Adrenal gland (tissue), 12 donors: ENCODE data around the gene GATC. TPM values are rescaled to one million over a fixed set of nuclear protein-coding genes. Genes with fewer than 3 reads are reported as not detected.

Source experiments
- DNase-seq, 7 donors: peaks; one replicate each; pipeline ENCODE4 v3.0.0-alpha.2; 2019 to 2020
- H3K27ac ChIP-seq, 5 donors: fragments of 200-600 bp; sonication (generic) in 4 of 5; 1 replicate in 3 of 5; 2 replicates in 2 of 5; pipeline versions ENCODE4 v1.5.1 to v1.8.0; 2016 to 2020; ENCODE audit warnings: mild to moderate bottlenecking in 1 of 5
- H3K27me3 ChIP-seq: fragments of 200-600 bp; 2 replicates; pipeline ENCODE4 v1.8.0; 2021
- H3K36me3 ChIP-seq, 2 donors: fragments of 200-600 bp; replicated peaks in 1 of 2; 1 replicate in 1 of 2; 2 replicates in 1 of 2; pipeline versions ENCODE4 v1.5.1 to v1.8.0; 2018 to 2022
- H3K4me1 ChIP-seq, 2 donors: fragments of 200-600 bp; replicated peaks in 1 of 2; 1 replicate in 1 of 2; 2 replicates in 1 of 2; pipeline versions ENCODE4 v1.5.1 to v1.8.0; 2018 to 2021
- H3K4me3 ChIP-seq, 4 donors: fragments of 200-600 bp; sonication (generic) in 3 of 4; one replicate each; pipeline ENCODE4 v1.5.1; 2016 to 2018
- H3K9me3 ChIP-seq, 3 donors: fragments of 200-600 bp; sonication (generic) in 1 of 3; replicated peaks in 1 of 3; 1 replicate in 2 of 3; 2 replicates in 1 of 3; pipeline versions ENCODE4 v1.5.1 to v1.8.0; 2016 to 2021
- CTCF ChIP-seq, 6 experiments: fragments of 450-650 bp in 4 of 6; fragments of 200-600 bp in 2 of 6; sonication (generic) in 1 of 6; IDR thresholded peaks; 1 replicate in 5 of 6; 2 replicates in 1 of 6; pipeline versions ENCODE4 v1.5.1 to v1.8.0; 2016 to 2021; ENCODE audit warnings: antibody characterized with exemption in 6 of 6, mild to moderate bottlenecking in 2 of 6, moderate library complexity in 1 of 6
- POLR2A ChIP-seq, 2 donors: fragments of 450-650 bp; IDR thresholded peaks; one replicate each; pipeline ENCODE4 v1.6.1; 2017; ENCODE audit warnings: antibody characterized with exemption in 2 of 2, mild to moderate bottlenecking in 2 of 2, moderate library complexity in 1 of 2
- WGBS, 4 donors: extraction: QIAGEN DNeasy Blood & Tissue Kit in 2 of 4; methylation state at CpG; one replicate each; pipeline versions ENCODE4 v1.1.5 to v1.1.7; 2013 to 2017; 5-methylcytosine and 5-hydroxymethylcytosine counted together
- intact Hi-C, 2 donors: fragments of 100-400 bp; cut with DNase I; formaldehyde crosslinking; loops; one replicate each; pipeline versions ENCODE4 v1.14.1 to v1.15.0; 2022 to 2023
- polyA plus RNA-seq, 3 donors: library from polyadenylated mRNA; stranded (reverse); fragments of 200-250 nt in 2 of 3; fragments of 350-450 nt in 1 of 3; fragmentation: Illumina TruSeq in 1 of 3; extraction: RNeasy Lipid Tissue Mini Kit (QIAGEN cat#74804) in 1 of 3; gene quantifications; one replicate each; pipeline ENCODE4 v1.2.3, GENCODE V29; 2013 to 2014
- total RNA-seq, 9 donors: library from RNA; depleted of rRNA in 4 of 9; stranded (reverse); fragments of >200 nt in 4 of 9; fragments of 120-200 nt in 1 of 9; fragmentation: NEBNext Ultra II Directional in 1 of 9; extraction: Animal tissue kit (Norgen Biotek cat#: 25700) in 1 of 9; gene quantifications; one replicate each; pipeline versions ENCODE4 v1.1.0 to v1.2.4, GENCODE V29; 2013 to 2023
- donor health status: healthy with polysubstance abuse.
- donor health status: Bipolar disorder and iron deficiency.
- donor health status: DM: yes; HTN: yes; CAD: no.
- donor health status: DM: no; HTN: no; CAD: no.
- donor health status: DM: no; HTN: no; CAD: no.
- donor health status: DM: yes; HTN: yes; CAD: no.

GATC gene
- total and polyA plus RNA-seq, 12 donors, result 9.0 to 43.6 (median 30.2) TPM

GRCh38 chr12:120465756-120466155 is 19.5 kb downstream of the GATC start:
- peaks cover 0 to 51% of the 10 kb centered on the region in 2 donors for H3K36me3 ChIP-seq
- WGBS, 4 donors, result 26 to 40% (median 32%) methylated on average over 5 of the region's 5 CpGs

GRCh38 chr12:120466560-120467315 is 20.5 kb downstream of the GATC start:
- Histone ChIP-seq H3K4me1 (peaks cover 6 to 36% of the 10 kb centered on the region in 2 donors), H3K27ac (peak overlapping the region in 4 of 5 donors; percentile 2 to 56 (median 36)), H3K4me3 (no peak overlapping the region), H3K9me3 (no peaks in the 10 kb centered on the region), H3K36me3 (peaks cover 0 to 41% of the 10 kb centered on the region in 2 donors), H3K27me3 (no peaks in the 10 kb centered on the region)
- WGBS, 4 donors, result 34 to 47% (median 42%) methylated on average over 8 of the region's 8 CpGs
- peak in 6 of 7 donors; percentile 45 to 71 (median 59) for DNase-seq
- TF ChIP-seq POLR2A (IDR thresholded peaks at IDR 0.05), result no peak
- peak; percentile 12 to 56 (median 48) for TF ChIP-seq CTCF (IDR thresholded peaks at IDR 0.05)
- intact Hi-C loops, result loop anchor here in 1 of 2 donors (10.0 kb wide), 1 partner anchor 98 kb away; no protein-coding TSS in a partner anchor

More at GRCh38 chr12:120465756-120466155, 19.5 kb downstream of the GATC start:
- peaks cover 6 to 30% of the 10 kb centered on the region in 2 donors for H3K4me1 ChIP-seq
- TF ChIP-seq CTCF (IDR thresholded peaks at IDR 0.05), result no peak
- TF ChIP-seq POLR2A (IDR thresholded peaks at IDR 0.05), result no peak
- no peaks in the 10 kb centered on the region for H3K9me3 ChIP-seq
- DNase-seq, result no peak
- intact Hi-C loops, result loop anchor here in 1 of 2 donors (10.0 kb wide), 1 partner anchor 99 kb away; no protein-coding TSS in a partner anchor
- no peaks in the 10 kb centered on the region for H3K27me3 ChIP-seq
- H3K4me3 ChIP-seq, result no peak overlapping the region
- H3K27ac ChIP-seq, result no peak overlapping the region

- H3K36me3 ChIP-seq, result peaks cover 0 to 34% of the 10 kb centered on the region in 2 donors
- intact Hi-C loops, result loop anchor here in 1 of 2 donors (10.0 kb wide), 1 partner anchor 97 kb away; no protein-coding TSS in a partner anchor
- DNase-seq, result no peak
- H3K27ac ChIP-seq, result peak overlapping the region in 2 of 5 donors; percentile 35 to 56
- no peaks in the 10 kb centered on the region for H3K9me3 ChIP-seq
- no peak for TF ChIP-seq POLR2A (IDR thresholded peaks at IDR 0.05)
- no peak for TF ChIP-seq CTCF (IDR thresholded peaks at IDR 0.05)
- 85 to 89% (median 88%) methylated on average over 6 of the region's 6 CpGs for WGBS, 4 donors
- no peak overlapping the region for H3K4me3 ChIP-seq
- H3K27me3 ChIP-seq, result no peaks in the 10 kb centered on the region
- H3K4me1 ChIP-seq, result peaks cover 6 to 36% of the 10 kb centered on the region in 2 donors
Observed at GRCh38 chr12:120467439-120467838, 21.2 kb downstream of the GATC start.

- intact Hi-C loops, result loop anchor here in 1 of 2 donors (10.0 kb wide), 1 partner anchor 96 kb away; no protein-coding TSS in a partner anchor
- DNase-seq, result peak; percentile 29 to 75 (median 54)
- H3K4me1 ChIP-seq, result peaks cover 6 to 36% of the 10 kb centered on the region in 2 donors
Observed at GRCh38 chr12:120468325-120468820, 22.1 kb downstream of the GATC start.

More at GRCh38 chr12:120468325-120468820, 22.1 kb downstream of the GATC start:
- Histone ChIP-seq H3K36me3 (peaks cover 0 to 25% of the 10 kb centered on the region in 2 donors), H3K4me3 (peak overlapping the region; percentile 55 to 87 (median 85)), H3K9me3 (no peaks in the 10 kb centered on the region), H3K27ac (peak overlapping the region; percentile 70 to 97 (median 93)), H3K27me3 (no peaks in the 10 kb centered on the region)
- WGBS, 4 donors, result 1 to 7% (median 2%) methylated on average over 8 to 23 of the region's 23 CpGs
- TF ChIP-seq POLR2A (IDR thresholded peaks at IDR 0.05) (peak in 1 of 2 donors; percentile 27), CTCF (IDR thresholded peaks at IDR 0.05) (no peak)
